Endothelial cell (in vitro differentiated cells): ENCODE measurements around the gene SLC35G4. TPM values are rescaled to one million over a fixed set of nuclear protein-coding genes. Genes with fewer than 3 reads are reported as not detected.

Source experiments
- DNase-seq: peaks from one replicate; pipeline ENCODE4 v3.0.0; 2021; ENCODE audit warnings: low spot score
- H3K27ac Mint-ChIP-seq: one replicate; pipeline ENCODE4 v1.8.0; 2021; ENCODE audit warnings: mixed read lengths, inconsistent platforms; ENCODE audit not compliant: unreplicated experiment
- H3K27me3 Mint-ChIP-seq: one replicate; pipeline ENCODE4 v1.8.0; 2021; ENCODE audit warnings: mild to moderate bottlenecking, moderate library complexity, mixed read lengths, inconsistent platforms; ENCODE audit not compliant: unreplicated experiment
- H3K36me3 Mint-ChIP-seq: one replicate; pipeline ENCODE4 v1.8.0; 2021; ENCODE audit warnings: mild to moderate bottlenecking, low read depth, mixed read lengths, inconsistent platforms; ENCODE audit not compliant: unreplicated experiment
- H3K4me1 Mint-ChIP-seq: one replicate; pipeline ENCODE4 v1.8.0; 2021; ENCODE audit warnings: mild to moderate bottlenecking, mixed read lengths, inconsistent platforms; ENCODE audit not compliant: unreplicated experiment
- H3K4me3 Mint-ChIP-seq: one replicate; pipeline ENCODE4 v1.8.0; 2021; ENCODE audit warnings: mild to moderate bottlenecking, mixed read lengths, inconsistent platforms; ENCODE audit not compliant: unreplicated experiment
- H3K9me3 Mint-ChIP-seq: one replicate; pipeline ENCODE4 v1.8.0; 2021; ENCODE audit warnings: mixed read lengths, inconsistent platforms; ENCODE audit not compliant: unreplicated experiment
- total RNA-seq: library from RNA; stranded (reverse); fragmentation: NEBNext Ultra II Directional; extraction: Animal tissue kit (Norgen Biotek cat#: 25700); gene quantifications from one replicate; pipeline ENCODE4 v1.2.1, GENCODE V29; 2021; ENCODE audit not compliant: unreplicated experiment
- TF ChIP-seq, protein P1 (sequence below): fragments of 200-600 bp; sonication (generic); IDR thresholded peaks from one replicate; pipeline ENCODE4 v1.5.0; 2021; ENCODE audit warnings: antibody characterized with exemption; ENCODE audit not compliant: unreplicated experiment

Gene SLC35G4
- total RNA-seq, 1 donor from 2014 or later, result not detected

DNA sequence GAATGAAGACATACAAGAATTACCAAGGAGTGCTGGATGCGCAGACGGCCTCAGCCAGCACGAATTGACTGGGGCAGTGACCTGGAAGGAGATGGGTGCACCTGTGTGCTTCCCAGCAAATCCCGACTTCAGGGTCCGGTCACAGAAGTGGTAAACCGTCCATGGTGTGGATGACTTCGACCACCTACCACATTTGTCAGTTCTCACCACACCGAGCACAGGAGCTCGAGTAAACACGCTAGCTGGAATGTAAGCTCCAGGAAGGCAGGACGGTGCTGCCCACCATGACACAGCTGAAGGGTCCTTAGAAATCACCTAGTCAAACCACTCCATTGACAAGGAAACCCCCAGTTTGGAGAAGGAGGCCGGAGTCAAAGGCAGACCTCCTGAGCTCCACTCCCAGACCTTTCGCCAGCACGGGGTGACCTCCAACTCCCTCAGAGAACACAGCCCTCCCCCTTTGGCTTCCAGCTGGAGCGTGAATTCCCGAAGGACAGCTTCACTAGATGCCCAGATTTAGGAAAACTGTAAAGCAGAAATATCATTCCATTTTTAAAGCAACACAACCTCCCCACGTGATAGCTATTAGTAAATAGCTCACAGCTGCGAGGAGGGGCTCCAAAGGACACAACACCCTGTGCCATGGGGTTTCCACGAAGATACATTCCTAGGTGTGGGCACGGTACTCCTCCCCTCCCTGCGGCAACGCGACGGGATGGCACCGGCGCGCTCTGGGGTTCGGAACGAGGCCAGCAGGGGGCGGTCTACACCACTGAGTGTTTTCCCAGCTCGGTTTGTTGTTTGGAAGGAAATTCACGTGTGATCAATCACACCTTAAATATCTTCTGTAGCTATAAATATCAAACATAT is 45.6 kb downstream of the SLC35G4 start:
- H3K4me3 Mint-ChIP-seq, result peak overlapping the region; percentile 74
- peak overlapping the region; percentile 65 for H3K27ac Mint-ChIP-seq
- DNase-seq, result peak; percentile 84
- no peaks in the 10 kb centered on the region for H3K9me3 Mint-ChIP-seq
- H3K27me3 Mint-ChIP-seq, result peaks cover 9% of the 10 kb centered on the region
- no peaks in the 10 kb centered on the region for H3K36me3 Mint-ChIP-seq
- H3K4me1 Mint-ChIP-seq, result peaks cover 12% of the 10 kb centered on the region
- TF ChIP-seq, protein P1, sequence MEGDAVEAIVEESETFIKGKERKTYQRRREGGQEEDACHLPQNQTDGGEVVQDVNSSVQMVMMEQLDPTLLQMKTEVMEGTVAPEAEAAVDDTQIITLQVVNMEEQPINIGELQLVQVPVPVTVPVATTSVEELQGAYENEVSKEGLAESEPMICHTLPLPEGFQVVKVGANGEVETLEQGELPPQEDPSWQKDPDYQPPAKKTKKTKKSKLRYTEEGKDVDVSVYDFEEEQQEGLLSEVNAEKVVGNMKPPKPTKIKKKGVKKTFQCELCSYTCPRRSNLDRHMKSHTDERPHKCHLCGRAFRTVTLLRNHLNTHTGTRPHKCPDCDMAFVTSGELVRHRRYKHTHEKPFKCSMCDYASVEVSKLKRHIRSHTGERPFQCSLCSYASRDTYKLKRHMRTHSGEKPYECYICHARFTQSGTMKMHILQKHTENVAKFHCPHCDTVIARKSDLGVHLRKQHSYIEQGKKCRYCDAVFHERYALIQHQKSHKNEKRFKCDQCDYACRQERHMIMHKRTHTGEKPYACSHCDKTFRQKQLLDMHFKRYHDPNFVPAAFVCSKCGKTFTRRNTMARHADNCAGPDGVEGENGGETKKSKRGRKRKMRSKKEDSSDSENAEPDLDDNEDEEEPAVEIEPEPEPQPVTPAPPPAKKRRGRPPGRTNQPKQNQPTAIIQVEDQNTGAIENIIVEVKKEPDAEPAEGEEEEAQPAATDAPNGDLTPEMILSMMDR, result peak; percentile 90

DNA sequence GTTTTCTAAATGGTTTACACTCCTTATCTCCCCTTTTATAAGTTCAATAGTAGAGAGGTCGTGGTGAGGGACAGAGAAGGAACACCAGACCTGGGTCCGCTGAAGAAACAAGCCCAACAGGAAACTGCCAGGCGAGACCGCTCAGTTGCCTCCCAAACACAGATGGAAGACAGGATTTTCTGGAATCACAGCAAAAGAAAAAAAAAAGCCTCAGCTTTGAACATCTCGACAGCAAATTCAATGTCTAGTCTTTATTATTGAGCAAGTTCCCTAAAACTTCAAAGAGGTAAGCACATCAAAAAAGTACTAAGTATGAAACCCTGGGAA is 46.2 kb downstream of the SLC35G4 start:
- H3K27me3 Mint-ChIP-seq, result peaks cover 9% of the 10 kb centered on the region
- DNase-seq, result no peak
- H3K27ac Mint-ChIP-seq, result peak overlapping the region; percentile 65
- no peaks in the 10 kb centered on the region for H3K9me3 Mint-ChIP-seq
- peaks cover 12% of the 10 kb centered on the region for H3K4me1 Mint-ChIP-seq
- no peaks in the 10 kb centered on the region for H3K36me3 Mint-ChIP-seq
- H3K4me3 Mint-ChIP-seq, result peak overlapping the region; percentile 74
- TF ChIP-seq, protein P1, result peak; percentile 27

DNA sequence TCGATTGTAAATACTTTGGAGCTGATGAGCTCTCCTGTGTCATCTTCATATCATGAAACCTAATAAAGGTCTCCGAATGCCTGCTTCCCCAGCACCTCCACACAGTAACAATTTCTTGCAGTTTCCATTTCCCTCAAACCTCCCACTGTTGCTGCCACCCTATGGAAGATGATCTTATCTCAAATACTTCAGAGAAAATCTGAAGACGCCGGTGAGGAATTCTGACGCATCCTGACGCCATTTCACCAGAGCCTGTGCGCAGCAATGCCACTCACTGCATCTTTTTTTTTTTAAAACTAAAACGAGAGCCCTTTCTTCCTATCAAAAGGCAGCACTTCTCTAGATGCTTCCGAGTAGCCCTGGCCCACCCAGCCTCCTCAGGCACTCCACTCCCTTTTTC is 47.8 kb downstream of the SLC35G4 start:
- Mint-ChIP-seq H3K9me3 (no peaks in the 10 kb centered on the region), H3K4me1 (peaks cover 12% of the 10 kb centered on the region), H3K27me3 (peaks cover 10% of the 10 kb centered on the region), H3K4me3 (no peak overlapping the region), H3K27ac (no peak overlapping the region), H3K36me3 (no peaks in the 10 kb centered on the region)
- TF ChIP-seq, protein P1, result no peak
- DNase-seq, result no peak

DNA sequence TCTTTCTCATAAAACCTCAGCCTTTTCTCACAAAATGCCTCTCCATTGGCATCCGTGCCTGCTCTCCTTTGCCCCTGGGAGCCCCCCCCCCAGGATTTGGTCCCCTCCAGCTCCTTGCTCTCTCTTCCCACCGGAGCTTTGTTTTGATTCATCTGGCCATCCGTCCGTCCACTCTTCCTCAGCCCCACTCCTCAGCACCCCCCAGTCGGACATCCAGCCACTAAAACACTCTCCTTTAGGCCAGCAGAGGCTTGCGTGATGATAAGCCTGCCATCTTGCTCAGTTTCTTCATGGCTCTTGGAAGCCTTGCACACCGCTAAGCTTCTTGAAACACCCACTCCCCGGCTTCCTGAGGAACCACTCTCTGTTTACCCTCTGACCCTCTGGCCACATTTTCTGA is 48.2 kb downstream of the SLC35G4 start:
- H3K36me3 Mint-ChIP-seq, result no peaks in the 10 kb centered on the region
- no peaks in the 10 kb centered on the region for H3K9me3 Mint-ChIP-seq
- H3K27me3 Mint-ChIP-seq, result peaks cover 10% of the 10 kb centered on the region
- H3K27ac Mint-ChIP-seq, result no peak overlapping the region
- no peak for DNase-seq
- no peak overlapping the region for H3K4me3 Mint-ChIP-seq
- peaks cover 12% of the 10 kb centered on the region for H3K4me1 Mint-ChIP-seq
- TF ChIP-seq, protein P1, result no peak

DNA sequence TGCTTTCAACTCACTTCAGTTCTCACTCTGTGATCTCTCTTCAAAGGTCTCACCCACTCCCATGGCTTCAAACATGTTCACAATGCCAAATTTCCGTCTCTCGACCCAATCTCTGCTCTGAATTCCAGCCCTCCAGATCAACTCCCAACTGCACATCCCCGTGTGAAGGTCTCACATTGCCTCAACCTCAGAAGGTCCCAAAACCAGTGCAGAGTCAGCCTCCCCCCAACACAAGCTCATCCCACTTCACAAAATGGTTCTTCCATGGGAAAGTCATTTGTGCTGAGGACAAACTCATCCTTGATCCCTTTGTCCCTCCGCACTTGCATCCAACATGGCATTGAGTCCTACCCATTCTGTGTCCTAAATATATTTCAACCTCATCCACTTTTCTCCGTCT is 48.6 kb downstream of the SLC35G4 start:
- Mint-ChIP-seq H3K27me3 (peaks cover 10% of the 10 kb centered on the region), H3K4me3 (no peak overlapping the region), H3K9me3 (no peaks in the 10 kb centered on the region), H3K27ac (no peak overlapping the region), H3K36me3 (no peaks in the 10 kb centered on the region), H3K4me1 (peaks cover 12% of the 10 kb centered on the region)
- TF ChIP-seq, protein P1, result no peak
- no peak for DNase-seq
